ENCODE measurements around the gene CXCL13. TPM values are rescaled to one million over a fixed set of nuclear protein-coding genes. Genes with fewer than 3 reads are reported as not detected.

CXCL13 gene
- total RNA-seq, 6 experiments from 2014 or later = not detected

DNA sequence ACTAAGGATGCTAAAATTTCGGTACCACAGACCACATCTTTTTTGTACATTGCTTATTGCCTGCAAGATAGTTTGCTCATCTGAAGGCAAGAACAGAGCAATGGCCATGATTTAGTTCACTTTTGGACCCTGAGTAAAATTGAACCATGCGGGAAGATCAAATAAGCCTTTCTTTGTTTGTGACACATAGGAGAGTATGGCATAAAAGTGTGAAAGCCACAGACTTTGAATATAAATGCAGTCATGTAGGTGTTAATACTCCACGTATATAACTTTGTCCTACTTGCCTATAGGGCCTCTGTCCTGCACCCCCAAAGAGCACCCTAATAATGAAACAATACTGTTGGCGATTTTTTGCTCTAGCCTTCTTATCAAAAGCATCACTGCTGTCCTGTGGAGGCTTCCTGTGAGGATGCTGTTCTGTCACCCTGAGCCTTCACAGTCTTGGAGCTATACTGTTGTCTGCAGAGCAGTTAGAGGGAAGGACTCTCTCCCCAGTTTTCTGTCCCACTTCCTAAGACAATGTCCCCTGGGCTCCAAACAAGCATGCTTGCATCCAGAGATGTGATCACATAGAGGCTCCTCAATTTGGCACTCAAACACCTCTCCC, 10.2 kb upstream of the CXCL13 start:
- no peak overlapping the region for H3K27ac Mint-ChIP-seq
- no peaks in the 10 kb centered on the region for H3K9me3 Mint-ChIP-seq
- TF ChIP-seq, protein P1, sequence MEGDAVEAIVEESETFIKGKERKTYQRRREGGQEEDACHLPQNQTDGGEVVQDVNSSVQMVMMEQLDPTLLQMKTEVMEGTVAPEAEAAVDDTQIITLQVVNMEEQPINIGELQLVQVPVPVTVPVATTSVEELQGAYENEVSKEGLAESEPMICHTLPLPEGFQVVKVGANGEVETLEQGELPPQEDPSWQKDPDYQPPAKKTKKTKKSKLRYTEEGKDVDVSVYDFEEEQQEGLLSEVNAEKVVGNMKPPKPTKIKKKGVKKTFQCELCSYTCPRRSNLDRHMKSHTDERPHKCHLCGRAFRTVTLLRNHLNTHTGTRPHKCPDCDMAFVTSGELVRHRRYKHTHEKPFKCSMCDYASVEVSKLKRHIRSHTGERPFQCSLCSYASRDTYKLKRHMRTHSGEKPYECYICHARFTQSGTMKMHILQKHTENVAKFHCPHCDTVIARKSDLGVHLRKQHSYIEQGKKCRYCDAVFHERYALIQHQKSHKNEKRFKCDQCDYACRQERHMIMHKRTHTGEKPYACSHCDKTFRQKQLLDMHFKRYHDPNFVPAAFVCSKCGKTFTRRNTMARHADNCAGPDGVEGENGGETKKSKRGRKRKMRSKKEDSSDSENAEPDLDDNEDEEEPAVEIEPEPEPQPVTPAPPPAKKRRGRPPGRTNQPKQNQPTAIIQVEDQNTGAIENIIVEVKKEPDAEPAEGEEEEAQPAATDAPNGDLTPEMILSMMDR (IDR thresholded peaks at IDR 0.05) = no peak

DNA sequence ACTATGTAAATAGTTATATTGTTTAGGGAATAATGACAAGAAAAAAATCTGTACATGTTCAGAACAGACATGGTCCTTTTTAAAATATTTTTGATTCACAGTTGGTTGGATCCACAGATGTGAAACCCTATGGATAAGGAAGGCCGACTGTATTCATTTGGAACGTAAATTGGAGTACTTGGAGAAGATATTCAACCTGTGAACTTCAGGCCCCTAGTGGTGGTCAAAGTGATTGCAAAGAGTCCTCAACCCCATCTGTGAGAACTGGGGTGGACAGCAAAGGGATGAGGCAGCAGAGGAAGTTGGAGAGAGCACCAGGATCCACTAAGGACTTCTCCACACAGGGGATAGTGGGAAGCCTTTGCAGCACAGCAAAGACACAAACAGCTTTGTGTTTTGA, 6.2 kb upstream of the CXCL13 start:
- Mint-ChIP-seq H3K27ac (no peak overlapping the region), H3K36me3 (ENCODE audit: low read depth) (no peaks in the 10 kb centered on the region), H3K27me3 (ENCODE audit: insufficient read depth) (peaks cover 15% of the 10 kb centered on the region), H3K4me3 (no peak overlapping the region), H3K9me3 (no peaks in the 10 kb centered on the region), H3K4me1 (ENCODE audit: low read depth) (no peaks in the 10 kb centered on the region)
- DNase-seq = peak; percentile 45
- TF ChIP-seq, protein P1 (IDR thresholded peaks at IDR 0.05) = peak; percentile 80

More for the DNA sequence above, 10.2 kb upstream of the CXCL13 start:
- DNase-seq = no peak
- no peak overlapping the region for H3K4me3 Mint-ChIP-seq
- no peaks in the 10 kb centered on the region for H3K36me3 Mint-ChIP-seq (ENCODE audit: low read depth)
- no peaks in the 10 kb centered on the region for H3K4me1 Mint-ChIP-seq (ENCODE audit: low read depth)
- H3K27me3 Mint-ChIP-seq (ENCODE audit: insufficient read depth) = peaks cover 15% of the 10 kb centered on the region

DNA sequence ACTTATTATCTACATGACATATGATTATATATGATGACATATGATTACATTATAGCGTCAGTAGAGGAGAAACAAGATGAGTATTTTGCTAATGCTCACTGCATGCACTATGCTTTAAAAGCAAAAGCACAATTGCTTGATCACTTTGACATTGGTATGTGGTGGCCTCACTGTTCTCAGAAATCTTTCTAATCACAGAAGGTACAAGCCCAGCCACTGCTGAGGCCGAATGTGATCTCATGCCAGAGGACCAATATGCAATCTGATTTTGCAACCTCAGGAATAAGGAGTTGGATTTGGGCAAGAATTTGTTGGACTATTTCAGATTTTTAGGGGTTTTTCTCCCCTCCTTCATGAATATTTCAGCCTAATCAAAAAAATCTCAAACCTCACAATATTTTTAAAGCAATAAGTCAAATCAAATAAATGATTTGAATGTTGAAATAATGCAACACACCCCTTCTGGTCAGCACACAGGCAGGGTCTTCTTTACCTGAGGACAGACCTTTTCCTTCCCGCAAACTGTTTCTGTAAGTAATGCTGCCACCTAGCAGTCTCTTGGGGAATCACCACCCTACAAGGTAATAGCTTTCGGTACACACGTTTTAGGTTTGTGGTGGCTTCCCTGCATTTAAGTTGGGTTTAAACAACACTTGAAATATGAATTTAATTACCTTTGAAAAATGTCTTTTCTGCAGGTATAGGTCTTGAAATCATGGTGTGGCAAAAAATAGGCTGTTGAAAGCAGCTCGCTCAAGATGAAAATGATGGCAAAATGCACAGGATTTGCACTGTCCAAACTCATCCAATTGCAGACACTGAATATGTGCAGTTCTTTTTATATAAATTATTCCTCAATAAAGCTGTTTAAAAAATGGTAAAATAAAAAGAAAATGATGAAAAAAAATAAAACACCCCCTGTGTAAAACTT, 4.8 kb upstream of the CXCL13 start:
- Mint-ChIP-seq H3K27me3 (ENCODE audit: insufficient read depth) (peaks cover 15% of the 10 kb centered on the region), H3K27ac (no peak overlapping the region), H3K36me3 (ENCODE audit: low read depth) (no peaks in the 10 kb centered on the region), H3K4me1 (ENCODE audit: low read depth) (no peaks in the 10 kb centered on the region), H3K9me3 (no peaks in the 10 kb centered on the region), H3K4me3 (no peak overlapping the region)
- TF ChIP-seq, protein P1 (IDR thresholded peaks at IDR 0.05) = peak; percentile 84
- peak; percentile 6 for DNase-seq

DNA sequence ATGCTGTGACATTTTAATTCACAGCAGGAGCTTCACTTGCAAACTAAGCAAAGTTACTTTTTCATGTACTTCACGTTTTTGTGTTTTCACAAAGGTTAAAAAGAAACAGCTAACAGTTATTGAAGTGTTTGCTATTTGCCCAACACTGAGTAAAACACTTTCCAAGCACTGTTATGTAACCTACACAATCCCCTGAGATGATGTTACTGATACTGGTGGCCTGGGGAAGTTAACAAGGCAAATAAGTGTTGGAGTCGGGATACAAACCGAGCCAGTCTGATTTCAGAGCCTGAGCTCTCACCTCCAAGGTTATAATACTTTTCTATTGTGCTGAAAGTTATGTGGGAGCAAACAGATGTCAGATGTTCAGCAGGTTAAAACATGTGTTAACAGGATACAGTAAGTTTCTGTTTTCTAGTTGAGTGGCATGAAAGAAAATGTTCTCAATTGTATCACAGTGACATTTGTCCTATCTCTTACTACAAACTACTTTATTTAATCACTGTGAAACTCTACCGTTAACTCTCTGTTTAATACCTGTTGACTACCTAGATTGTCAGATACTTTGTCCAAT, 3.9 kb upstream of the CXCL13 start:
- H3K4me3 Mint-ChIP-seq = no peak overlapping the region
- no peaks in the 10 kb centered on the region for H3K4me1 Mint-ChIP-seq (ENCODE audit: low read depth)
- TF ChIP-seq, protein P1 (IDR thresholded peaks at IDR 0.05) = no peak
- no peaks in the 10 kb centered on the region for H3K36me3 Mint-ChIP-seq (ENCODE audit: low read depth)
- H3K27me3 Mint-ChIP-seq (ENCODE audit: insufficient read depth) = peaks cover 14% of the 10 kb centered on the region
- no peak overlapping the region for H3K27ac Mint-ChIP-seq
- H3K9me3 Mint-ChIP-seq = no peaks in the 10 kb centered on the region
- DNase-seq = no peak

DNA sequence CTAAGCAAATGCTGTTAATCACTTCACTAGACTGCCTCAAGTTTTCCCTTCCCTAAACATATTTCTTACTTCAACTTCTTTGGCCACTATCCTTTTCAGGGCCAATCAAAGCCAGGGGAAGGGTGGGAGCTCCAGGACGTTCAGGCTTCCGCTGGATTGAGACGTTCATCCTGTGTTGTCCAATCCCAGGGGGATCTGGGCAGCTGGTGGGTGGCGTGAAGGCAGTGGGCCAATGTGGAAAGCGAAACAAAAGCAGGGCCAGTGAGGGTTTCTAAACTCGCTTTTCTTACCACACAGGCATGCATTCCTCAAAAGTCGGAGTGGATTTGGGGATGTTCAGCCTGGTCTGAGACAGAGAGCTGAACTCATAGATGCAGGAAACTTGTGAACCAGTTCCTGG, 7.6 kb downstream of the CXCL13 start:
- TF ChIP-seq, protein P1 (IDR thresholded peaks at IDR 0.05) = no peak
- DNase-seq = no peak
- Mint-ChIP-seq H3K4me3 (no peak overlapping the region; the same call in 1 of the 2 replicates), H3K36me3 (ENCODE audit: low read depth) (no peaks in the 10 kb centered on the region), H3K4me1 (ENCODE audit: low read depth) (peaks cover under 1% of the 10 kb centered on the region), H3K9me3 (no peaks in the 10 kb centered on the region), H3K27ac (no peak overlapping the region), H3K27me3 (ENCODE audit: insufficient read depth) (peaks cover 33% of the 10 kb centered on the region)

Measured in HFFc6 (cell line).